Activated CD4-positive, alpha-beta T cell treated with anti-CD3 and anti-CD28 coated beads, Interleukin-2, amount 50 U/mL, for 16 hours (primary cell): ENCODE measurements around the gene MCM7.
A peak's percentile ranks its signal among the peaks of the same experiment; 100 is the strongest.

Source experiments
- DNase-seq: peaks from one replicate; pipeline ENCODE4 v3.0.0-alpha.2; 2020

MCM7 gene

GRCh38 chr7:100093054-100093453, 8.1 kb downstream of the MCM7 start:
- DNase-seq: no peak

DNA sequence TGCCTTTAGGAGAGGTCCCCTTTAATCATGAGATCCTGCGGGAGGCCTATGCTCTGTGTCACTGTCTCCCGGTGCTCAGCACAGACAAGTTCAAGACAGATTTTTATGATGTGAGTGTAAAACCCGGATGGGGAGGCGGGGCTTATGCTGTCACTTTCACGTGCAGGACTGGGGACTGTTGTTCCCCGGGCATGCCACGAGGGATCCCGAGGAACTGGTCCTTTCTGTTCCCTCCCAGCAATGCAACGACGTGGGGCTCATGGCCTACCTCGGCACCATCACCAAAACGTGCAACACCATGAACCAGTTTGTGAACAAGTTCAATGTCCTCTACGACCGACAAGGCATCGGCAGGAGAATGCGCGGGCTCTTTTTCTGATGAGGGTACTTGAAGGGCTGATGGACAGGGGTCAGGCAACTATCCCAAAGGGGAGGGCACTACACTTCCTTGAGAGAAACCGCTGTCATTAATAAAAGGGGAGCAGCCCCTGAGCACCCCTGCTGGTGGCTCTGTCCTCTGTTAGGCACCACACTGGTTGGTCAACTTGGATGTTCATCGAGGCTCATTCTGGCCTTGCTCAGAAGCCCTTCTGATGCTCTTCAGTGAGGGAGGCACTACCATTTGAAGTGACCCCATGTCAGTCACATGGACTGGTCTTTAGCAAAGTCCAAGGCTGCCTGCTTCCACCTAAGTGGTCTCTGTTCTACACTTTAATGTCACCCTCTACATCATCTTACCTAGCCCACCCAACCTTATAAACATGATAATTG, 9.6 kb downstream of the MCM7 start:
- DNase-seq: peak; percentile 15

DNA sequence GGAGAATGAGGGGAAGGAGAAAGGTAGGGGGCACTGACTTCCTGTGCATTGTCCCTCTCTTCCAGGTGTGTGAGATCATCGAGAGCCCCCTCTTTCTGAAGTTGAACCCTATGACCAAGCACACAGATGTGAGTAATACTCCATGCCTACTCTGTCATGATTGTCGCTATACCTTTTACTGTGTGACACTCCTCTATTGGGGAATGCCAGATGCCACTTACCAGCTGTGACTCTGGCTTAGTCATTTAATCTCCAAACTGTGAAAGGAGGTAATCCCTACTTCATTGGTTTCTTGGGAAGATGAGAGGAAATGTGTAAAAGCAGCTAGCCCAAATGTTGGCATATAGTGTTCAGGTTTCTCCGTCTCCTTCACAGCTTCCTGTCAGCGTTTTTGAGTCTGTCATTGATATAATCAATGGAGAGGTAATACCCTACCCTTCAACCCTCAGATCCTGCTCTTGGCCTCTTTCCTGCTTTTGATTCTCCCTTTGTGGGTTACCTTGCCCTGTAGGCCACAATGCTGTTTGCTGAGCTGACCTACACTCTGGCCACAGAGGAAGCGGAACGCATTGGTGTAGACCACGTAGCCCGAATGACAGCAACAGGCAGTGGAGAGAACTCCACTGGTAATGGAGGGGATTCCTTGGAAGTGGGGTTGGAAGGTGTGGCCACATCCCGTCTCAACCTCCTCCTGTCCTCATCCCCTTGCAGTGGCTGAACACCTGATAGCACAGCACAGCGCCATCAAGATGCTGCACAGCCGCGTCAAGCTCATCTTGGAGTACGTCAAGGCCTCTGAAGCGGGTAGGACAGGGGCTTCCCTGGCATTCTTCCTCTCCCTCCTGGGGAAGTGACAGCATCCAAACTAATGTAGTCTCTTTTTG, 10.4 kb downstream of the MCM7 start:
- DNase-seq: peak; percentile 10

GRCh38 chr7:100089458-100090196, 11.6 kb downstream of the MCM7 start:
- no peak for DNase-seq

- peak; percentile 80 for DNase-seq
Observed at GRCh38 chr7:100088621-100089457, 12.4 kb downstream of the MCM7 start, which contains the start of gene COPS6. Gene COPS6, plus strand, starts transcription at chr7:100088969. Its CDS starts 22 bp downstream, at chr7:100088991.

GRCh38 chr7:100088095-100088620, 13.0 kb downstream of the MCM7 start:
- no peak for DNase-seq

DNA sequence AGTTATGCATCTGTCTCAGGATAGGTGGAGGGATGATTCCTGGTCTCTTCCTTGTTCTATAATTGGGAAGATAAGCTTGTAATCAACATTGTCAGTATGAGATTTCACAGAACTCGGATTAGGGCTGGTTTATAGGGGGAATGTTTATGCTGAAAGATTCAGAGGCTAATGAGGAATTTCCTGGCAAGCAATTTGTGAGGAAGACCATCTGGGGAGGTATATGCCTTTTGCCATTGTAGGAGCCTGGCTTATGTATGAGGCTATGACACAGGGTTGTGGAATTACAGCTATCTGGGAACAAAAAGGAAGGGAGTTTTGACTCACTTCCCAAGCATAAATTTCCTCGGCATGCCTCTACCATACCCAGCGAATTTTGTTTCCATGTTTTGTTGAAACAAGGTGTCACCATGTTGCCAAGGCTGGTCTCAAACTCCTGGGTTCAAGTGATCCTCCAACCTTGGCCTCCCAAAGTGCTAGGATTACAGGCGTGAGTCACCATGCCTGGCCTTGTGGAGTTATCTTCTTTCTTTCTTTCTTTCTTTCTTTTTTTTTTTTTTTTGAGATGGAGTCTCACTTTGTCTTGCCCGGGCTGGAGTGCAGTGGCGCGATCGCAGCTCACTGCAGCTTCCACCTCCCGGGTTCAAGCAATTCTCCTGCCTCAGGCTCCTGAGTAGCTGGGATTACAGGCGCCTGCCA, 14.0 kb downstream of the MCM7 start:
- no peak for DNase-seq

DNA sequence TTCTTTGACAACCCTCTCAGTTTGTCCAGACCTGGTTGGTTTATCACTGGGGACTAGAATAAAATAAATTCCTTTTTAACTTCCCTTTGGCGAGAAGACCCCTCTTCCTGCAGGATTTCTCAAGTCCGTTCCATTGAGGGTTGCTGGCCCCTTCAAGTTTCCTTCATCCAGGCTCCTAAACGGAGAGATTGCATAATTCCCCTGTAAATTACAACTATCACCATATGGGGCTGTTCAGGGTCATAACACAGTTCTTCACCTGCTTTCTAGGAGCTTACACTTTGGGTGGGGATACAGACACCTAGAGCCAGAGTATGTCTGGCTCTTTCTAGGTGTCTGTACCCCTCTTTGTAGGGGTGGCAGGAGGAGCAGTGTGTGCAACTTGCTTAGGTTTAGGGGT, 15.7 kb downstream of the MCM7 start:
- DNase-seq: no peak

GRCh38 chr7:100082978-100083377, 18.2 kb downstream of the MCM7 start:
- DNase-seq: no peak

- peak; percentile 99 for DNase-seq
Observed at GRCh38 chr7:100081535-100082102, 19.6 kb downstream of the MCM7 start, which contains the start of gene ZNF3. Gene ZNF3, minus strand, starts transcription at chr7:100081723. Its CDS starts 4,366 bp downstream, at chr7:100077357.

- DNase-seq: no peak
Observed at GRCh38 chr7:100080907-100081534, 20.2 kb downstream of the MCM7 start.

- DNase-seq: no peak
Observed at GRCh38 chr7:100079024-100079560, 22.1 kb downstream of the MCM7 start.

DNA sequence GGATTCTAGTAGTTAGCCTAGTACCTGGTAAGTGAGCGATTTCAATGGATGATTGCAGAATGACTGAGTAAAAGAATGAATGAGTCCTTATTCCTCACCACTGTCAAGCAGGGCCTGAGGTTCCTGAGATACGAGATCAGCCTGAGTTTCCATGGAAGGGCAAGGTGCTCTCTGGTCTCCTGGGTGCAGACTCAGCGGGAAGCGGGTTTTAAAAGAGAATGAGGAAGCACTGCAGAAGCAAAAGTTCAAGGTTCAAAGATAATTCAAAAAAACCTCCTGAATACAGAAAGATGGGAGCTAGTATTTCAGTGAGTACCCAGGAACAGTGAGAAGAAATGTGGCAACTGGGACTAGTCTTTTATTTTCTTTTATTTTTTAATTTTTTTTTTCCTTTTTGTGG, 24.0 kb downstream of the MCM7 start:
- DNase-seq: no peak

DNA sequence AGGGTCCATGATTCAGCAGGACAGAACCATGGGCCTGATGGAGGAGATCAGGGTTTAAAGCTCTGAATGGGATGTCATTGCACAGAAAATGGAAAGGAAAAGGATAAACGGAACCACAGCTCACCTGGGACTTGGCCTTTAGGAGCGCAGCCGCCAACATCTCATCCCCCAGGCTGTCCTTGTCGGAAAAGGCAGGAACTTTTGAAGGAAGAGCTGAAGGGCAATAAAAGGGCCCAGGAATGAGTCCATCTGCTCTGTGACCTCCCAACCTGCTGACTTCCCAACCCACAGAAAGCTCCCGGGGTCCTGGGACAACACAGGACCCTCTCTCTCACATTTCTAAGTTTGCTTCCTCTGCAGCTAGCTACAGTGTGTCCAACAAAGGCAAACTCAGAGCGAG, 25.8 kb downstream of the MCM7 start:
- DNase-seq: no peak

DNA sequence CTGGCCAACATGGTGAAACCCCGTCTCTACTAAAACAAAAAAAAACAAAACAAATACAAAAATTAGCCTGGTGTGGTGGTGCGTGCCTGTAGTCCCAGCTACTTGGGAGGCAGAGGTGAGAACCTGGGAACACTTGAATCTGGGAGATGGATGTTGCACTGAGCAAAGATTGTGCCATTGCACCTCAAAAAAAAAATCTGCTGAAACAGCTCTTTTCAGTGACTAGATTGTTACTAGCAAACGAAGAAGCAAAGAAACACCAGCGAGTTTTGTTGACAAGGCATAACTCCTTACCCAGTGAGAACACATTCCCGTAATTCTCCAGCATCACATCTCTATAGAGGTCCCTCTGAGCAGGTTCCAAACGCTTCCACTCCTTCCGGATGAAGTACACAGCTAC, 26.4 kb downstream of the MCM7 start:
- DNase-seq: no peak

DNA sequence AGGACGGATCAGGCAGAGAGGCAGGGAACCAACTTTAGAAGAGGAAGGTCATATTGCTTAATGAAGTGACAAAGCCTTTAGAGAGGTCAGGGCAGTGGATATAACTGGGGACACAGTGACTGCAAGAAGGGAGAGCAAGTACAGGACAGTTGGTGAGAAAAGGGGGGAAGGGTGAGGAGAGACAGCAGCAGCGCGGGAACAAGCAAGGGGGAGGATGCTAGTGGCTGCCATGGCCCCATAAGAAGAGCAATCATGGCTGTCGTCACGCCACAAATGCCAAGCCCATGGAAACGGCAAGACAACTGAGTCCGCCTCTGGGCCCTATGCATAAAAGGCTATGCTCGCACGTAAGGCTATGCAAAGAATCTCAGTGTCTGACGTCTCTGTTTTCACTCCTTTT, 28.7 kb downstream of the MCM7 start:
- DNase-seq: no peak

DNA sequence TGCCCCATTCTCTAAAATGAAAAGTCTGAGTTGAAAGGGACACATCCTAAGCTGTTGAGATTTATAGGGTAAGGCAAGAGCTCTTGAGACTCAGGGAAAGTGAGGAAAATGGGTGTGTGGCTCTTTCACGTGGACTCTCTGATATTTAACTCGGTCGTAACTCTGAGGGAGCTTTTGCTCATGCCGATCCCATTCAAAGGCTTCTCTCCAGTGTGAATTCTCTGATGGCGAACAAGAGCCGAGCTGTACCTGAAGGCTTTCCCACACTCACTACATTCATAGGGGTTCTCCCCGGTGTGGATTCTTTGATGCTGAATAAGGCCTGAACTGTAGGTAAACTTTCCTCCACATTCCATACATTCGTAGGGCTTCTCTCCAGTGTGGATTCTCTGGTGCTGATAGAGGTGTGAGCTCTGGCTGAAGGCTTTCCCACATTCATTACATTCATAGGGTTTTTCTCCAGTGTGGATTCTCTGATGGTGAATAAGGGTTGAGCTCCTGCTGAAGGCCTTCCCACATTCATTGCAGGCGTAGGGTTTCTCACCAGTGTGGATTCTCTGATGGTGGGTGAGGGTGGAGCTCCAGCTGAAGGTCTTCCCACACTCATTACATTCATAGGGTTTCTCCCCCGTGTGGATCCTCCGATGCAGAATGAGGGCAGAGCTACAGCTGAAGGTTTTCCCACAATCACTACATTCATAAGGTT, 30.0 kb downstream of the MCM7 start:
- DNase-seq: no peak

- no peak for DNase-seq
Observed at GRCh38 chr7:100069991-100070390, 31.2 kb downstream of the MCM7 start.

DNA sequence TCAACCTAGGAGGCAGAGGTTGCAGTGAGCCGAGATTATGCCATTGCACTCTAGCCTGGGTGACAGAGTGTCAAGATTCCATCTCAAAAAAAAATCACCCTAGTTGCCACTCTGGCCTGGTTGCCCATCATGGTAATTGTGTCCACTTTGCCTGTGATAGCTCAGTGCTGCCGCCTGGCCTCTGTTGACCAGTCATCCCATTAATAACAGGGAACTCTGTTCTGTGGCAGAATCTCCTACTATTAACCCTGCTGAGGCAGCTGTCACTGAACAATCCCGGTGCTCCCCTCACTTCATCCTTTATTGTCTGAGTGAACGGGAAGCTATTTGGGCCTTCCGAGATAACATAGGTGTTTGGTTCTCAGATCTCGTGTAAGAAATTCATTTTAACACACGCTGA, 34.2 kb downstream of the MCM7 start:
- DNase-seq: no peak
